ENCODE results near the gene GPR61.
A peak's percentile ranks its signal among the peaks of the same experiment; 100 is the strongest.

The GPR61 gene

GRCh38 chr1:109493227-109493626 lies 46.4 kb upstream of the GPR61 start:
- no peak for DNase-seq (ENCODE audit: low read depth)
- no peak for TF ChIP-seq MYC (IDR thresholded peaks at IDR 0.05; ENCODE audit: low read depth, low read length)
- no peak for TF ChIP-seq POLR2A (IDR thresholded peaks at IDR 0.05; ENCODE audit: extremely low read depth, insufficient read length)
- TF ChIP-seq CTCF (IDR thresholded peaks at IDR 0.05; ENCODE audit: low read depth, low read length) = no peak
- no peak for TF ChIP-seq MAX (IDR thresholded peaks at IDR 0.05; ENCODE audit: low read depth, low read length)
- H3K4me3 ChIP-seq (ENCODE audit: low read depth, low read length) = no peak overlapping the region

GRCh38 chr1:109493805-109494539 lies 45.7 kb upstream of the GPR61 start, which contains the start of gene CYB561D1:
Gene CYB561D1 (plus strand): TSS chr1:109494094. CDS start chr1:109494140, 46 bp downstream.
- peak; percentile 88 for DNase-seq (ENCODE audit: low read depth)
- H3K4me3 ChIP-seq (ENCODE audit: low read depth, low read length) = peak within 1 kb of the TSS; percentile 86
- TF ChIP-seq MAX (IDR thresholded peaks at IDR 0.05; ENCODE audit: low read depth, low read length) (no peak), POLR2A (IDR thresholded peaks at IDR 0.05; ENCODE audit: extremely low read depth, insufficient read length) (peak; percentile 64), CTCF (IDR thresholded peaks at IDR 0.05; ENCODE audit: low read depth, low read length) (peak; percentile 85)

GRCh38 chr1:109495738-109496137 lies 43.9 kb upstream of the GPR61 start:
- DNase-seq (ENCODE audit: low read depth) = no peak
- no peak overlapping the region for H3K4me3 ChIP-seq (ENCODE audit: low read depth, low read length)
- TF ChIP-seq MYC (IDR thresholded peaks at IDR 0.05; ENCODE audit: low read depth, low read length) (no peak), MAX (IDR thresholded peaks at IDR 0.05; ENCODE audit: low read depth, low read length) (no peak), POLR2A (IDR thresholded peaks at IDR 0.05; ENCODE audit: extremely low read depth, insufficient read length) (no peak), CTCF (IDR thresholded peaks at IDR 0.05; ENCODE audit: low read depth, low read length) (no peak)

GRCh38 chr1:109497449-109498160 lies 42.1 kb upstream of the GPR61 start:
- TF ChIP-seq POLR2A (IDR thresholded peaks at IDR 0.05; ENCODE audit: extremely low read depth, insufficient read length) (no peak), MYC (IDR thresholded peaks at IDR 0.05; ENCODE audit: low read depth, low read length) (no peak), CTCF (IDR thresholded peaks at IDR 0.05; ENCODE audit: low read depth, low read length) (no peak), MAX (IDR thresholded peaks at IDR 0.05; ENCODE audit: low read depth, low read length) (no peak)
- no peak overlapping the region for H3K4me3 ChIP-seq (ENCODE audit: low read depth, low read length)
- peak; percentile 59 for DNase-seq (ENCODE audit: low read depth)

GRCh38 chr1:109498161-109498801 lies 41.4 kb upstream of the GPR61 start:
- H3K4me3 ChIP-seq (ENCODE audit: low read depth, low read length) = peak overlapping the region; percentile 23
- peak; percentile 56 for TF ChIP-seq CTCF (IDR thresholded peaks at IDR 0.05; ENCODE audit: low read depth, low read length)
- TF ChIP-seq MYC (IDR thresholded peaks at IDR 0.05; ENCODE audit: low read depth, low read length) = peak; percentile 67
- no peak for TF ChIP-seq POLR2A (IDR thresholded peaks at IDR 0.05; ENCODE audit: extremely low read depth, insufficient read length)
- TF ChIP-seq MAX (IDR thresholded peaks at IDR 0.05; ENCODE audit: low read depth, low read length) = peak; percentile 66
- peak; percentile 85 for DNase-seq (ENCODE audit: low read depth)
